Measurements from ENCODE around the gene VWA8.

- TF ChIP-seq EGR1 (IDR thresholded peaks at IDR 0.05; ENCODE audit: low read depth in 2 of 2) (no peak), CTCF (IDR thresholded peaks at IDR 0.05; ENCODE audit: low read depth, low read length, missing input control) (no peak)
- TF ChIP-seq, protein P1, sequence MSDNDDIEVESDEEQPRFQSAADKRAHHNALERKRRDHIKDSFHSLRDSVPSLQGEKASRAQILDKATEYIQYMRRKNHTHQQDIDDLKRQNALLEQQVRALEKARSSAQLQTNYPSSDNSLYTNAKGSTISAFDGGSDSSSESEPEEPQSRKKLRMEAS (IDR thresholded peaks at IDR 0.05) = no peak
Measured at GRCh38 chr13:41766439-41766838, 194.5 kb downstream of the VWA8 start.
